DMS153 treated with DMSO at 0.1 percent for 48 hours (cell line): Measurements from ENCODE around the gene TLE4.
"Not testable (repeated sequence)": the region's sequence is repeated elsewhere in the genome, so short reads cannot be mapped to it uniquely, and the experiment has no call there.

Experiments used
- DNase-seq: peaks from one replicate; lab custom pipeline; 2025; ENCODE audit not compliant: unreplicated experiment; lab: John Stamatoyannopoulos, UW

The TLE4 gene

DNA sequence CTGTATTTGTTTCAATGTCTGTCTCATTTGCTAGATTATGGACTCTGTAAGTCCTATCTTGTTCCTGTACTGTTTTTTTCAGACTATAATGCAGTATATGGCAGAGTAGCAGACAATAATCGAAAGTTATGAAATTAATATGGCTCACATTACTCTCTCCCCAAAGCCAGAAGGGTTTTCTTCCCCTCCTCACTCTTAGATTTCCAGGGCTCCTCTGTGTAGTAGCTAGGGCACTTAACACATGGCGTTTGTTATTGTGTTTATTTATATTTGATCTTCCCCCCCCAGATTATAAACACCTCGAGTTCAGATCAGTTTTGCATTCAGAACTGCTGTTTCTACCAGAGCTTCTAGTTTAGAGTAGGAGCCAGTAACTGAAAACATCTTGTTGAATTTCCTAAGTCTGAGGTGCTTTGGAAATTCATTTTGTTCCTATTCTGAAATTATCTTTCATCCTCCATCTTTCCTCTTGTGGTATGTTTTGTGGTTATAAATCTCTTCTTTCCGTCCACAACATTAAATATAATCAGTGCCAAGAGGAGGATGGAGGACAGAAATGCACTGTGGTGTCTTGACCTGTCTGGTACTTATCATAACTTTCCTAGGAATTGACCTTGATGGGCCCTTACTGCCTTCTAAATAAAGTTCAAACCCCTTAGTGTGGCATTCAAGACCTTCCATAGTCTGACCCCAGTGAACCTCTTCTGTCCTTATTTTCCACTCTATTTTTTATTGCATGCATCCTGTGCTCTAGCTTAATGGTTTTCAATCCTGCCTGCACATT lies 27.0 kb downstream of the TLE4 start:
- no peak for DNase-seq

DNA sequence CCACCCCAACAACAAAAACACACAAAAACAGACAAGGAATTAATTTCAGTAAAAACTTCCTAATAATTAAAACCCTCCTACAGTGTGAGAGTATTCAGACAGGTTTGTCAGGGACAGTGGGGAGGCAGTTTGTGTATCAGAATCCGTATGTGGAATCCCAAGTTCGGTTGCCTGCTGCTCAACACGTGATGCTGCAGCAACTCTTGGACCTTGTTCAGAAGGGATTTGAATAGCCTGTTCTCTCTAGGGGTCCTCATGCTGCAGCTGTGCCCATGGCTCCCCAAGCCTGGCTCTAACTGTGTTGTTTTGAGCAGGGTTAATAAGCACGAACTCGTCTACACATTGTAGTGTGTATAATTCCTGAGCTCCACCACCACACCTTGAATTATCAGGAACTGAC lies 28.7 kb downstream of the TLE4 start:
- no peak for DNase-seq

DNA sequence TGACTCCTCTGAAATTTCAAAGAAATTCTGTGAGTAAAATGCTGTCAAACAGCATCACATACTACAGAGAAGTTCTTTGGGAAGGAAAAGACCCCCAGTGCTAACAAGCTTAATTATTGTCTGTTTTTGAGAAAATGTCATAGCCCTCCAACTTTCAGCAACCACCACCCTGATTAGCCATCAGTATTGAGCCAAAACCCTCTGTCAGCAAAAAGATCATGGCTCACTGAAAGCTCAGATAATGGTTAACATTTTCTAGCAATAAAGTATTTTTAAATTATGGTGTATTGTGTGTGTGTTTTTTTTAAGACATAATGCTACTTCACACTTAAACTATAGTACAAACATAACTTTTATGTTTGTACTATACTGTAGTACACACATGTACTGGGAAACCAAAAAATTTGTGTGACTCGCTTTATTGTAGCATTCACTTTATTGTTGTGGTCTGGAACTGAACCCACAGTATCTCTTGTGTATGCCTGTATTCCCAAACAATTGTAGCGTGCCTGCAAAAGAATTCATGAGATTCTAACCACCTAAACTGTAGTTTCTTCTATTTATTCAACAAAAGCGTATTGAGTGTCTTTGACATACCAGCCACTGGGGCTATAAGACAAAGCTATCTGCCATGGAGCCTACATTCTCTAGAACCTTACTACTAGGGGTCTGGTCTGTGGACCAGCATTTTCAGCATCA lies 31.6 kb downstream of the TLE4 start:
- no peak for DNase-seq

DNA sequence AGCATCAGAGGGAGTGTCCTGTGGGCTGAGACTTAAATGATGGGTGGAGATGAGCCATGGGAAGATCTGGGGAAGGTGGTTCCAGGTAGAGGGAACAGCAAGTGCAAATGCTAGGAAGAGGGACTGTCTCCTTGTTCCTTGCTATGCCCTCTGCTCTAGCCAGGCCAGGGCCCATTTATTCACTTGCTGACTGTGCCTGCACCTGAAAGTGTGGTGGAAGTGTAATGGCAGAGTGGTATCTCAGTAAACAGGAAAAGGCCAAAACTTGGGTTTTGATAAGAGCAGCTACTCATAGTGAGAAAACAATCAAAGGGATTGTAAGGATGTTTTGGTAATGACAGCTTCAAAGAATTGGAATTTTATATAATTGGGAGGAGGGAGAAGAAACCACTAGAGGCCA lies 32.4 kb downstream of the TLE4 start:
- no peak for DNase-seq

DNA sequence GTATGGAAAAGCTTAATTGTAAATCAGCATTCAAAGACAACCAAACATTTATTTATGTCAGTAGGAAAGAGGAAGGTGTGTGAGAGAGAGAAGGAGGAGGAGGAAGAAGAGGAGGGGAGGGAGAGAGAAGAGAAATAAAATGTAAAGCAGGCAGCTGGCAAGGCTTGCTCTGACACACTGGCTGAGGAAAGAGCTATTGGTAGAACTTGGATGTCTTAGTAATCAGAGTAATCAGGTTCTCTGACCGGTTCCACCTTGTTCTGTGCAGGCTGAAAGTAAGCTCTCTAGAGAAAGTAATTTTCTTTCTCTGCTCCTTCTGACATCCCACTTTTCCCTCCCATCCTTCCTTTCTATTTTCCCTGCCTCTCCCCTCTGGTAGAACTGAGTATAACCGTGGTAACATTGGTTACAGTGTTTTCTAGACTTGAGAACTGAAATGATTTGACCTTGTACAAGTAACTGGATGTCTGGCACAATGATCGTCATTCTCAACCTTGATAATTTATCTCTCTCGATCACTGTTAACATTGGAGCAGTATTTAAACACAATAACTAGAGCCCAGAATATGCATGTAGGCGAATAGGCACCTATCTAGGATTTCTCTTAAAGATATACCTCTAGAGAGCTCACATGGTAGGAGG lies 33.3 kb downstream of the TLE4 start:
- no peak for DNase-seq

DNA sequence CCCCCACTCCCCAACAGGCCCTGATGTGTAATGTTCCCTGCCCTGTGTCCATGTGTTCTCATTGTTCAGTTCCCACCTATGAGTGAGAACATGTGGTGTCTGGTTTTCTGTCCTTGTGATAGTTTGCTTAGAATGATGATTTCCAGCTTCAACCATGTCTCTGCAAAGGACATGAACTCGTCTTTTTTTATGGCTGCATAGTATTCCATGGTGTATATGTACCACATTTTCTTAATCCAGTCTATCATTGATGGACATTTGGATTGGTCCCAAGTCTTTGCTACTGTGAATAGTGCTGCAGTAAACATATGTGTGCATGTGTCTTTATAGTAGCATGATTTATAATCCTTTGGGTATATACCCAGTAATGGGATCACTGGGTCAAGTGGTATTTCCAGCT lies 34.8 kb downstream of the TLE4 start:
- DNase-seq: not testable (repeated sequence)

DNA sequence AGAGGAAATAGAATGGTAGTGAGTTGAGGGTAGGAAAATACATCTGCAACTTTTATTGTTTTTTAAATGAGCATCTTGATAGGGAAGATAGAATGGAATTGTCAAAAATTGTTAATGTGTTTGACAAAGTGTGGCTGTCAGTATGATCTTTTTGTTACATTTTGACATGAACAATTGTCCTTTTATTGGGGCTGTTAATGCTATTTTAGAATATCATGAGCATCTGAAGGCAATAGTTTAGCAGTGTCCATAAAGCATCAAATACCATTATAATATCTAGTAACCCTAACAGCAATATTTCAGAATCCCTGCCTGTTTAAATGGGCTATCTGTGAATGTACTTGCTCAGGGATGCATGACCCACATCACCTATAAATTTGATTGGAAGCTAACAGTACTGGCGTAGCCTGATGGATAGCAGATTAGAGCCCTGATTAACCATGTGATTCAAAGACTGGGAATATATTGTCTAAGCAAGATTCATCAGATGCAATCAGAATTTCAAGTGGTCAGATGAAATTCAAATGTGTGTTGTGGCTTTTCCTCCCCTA lies 37.8 kb downstream of the TLE4 start:
- no peak for DNase-seq

- DNase-seq: no peak
These were observed 38.4 kb downstream of the TLE4 start for GRCh38 chr9:79610019-79610631.

DNA sequence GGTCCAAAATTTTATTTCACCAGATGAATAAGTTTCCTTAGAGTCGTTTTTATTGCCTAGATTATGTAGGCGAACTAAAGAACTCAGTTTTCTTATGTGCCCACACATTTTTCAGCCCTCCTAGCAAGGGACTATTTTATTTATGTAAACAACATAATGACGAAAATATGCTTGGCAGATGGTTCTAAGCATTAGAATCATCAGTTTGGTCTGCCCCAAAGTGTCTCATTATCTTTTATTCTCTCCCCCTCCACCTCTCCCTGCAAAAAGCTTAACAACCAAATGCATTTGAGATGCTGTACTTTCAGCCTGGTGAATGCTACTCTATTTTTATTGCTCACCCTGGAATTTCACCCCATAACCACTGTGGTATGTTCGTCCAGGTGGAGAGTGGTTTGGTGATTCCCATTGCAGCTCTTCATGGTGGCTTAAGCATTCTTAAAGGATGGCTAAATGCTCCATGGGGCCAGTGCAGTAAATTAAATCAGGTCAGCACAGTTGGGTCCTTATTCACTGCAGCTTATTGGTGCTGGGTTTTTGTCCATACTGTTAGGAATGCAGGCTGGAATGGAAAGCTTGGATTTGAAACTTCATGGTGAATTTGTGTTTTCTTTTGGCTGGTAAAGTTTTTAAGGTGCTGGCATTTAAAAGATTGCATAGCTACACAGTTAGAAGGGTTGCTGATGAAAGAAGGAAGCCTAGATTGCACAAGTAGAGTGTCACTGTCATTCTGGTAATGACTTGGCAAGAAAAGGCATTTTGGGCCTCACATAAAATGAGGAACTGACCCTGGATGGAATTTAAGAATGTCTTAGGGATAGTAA lies 39.2 kb downstream of the TLE4 start:
- DNase-seq: no peak

DNA sequence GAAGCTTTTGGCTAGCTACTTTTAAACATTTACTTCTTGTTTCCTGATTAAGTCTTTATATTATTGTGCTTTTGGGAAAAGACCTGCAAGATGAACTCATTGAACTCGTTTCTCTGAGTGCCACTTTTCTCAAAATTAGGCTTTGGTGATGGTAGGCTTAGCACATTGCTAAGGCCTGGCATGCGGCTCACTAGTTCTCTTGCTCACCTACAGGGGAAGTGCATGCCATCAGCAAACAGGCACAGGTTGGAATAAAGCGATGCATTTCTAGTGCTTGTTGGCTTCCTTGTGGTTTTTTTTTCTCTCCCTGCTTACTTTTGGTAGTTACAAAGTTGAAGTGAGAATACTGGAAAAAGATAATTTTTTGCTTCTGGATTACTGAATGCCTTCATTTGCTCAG lies 41.4 kb downstream of the TLE4 start:
- DNase-seq: no peak

GRCh38 chr9:79615038-79615437 lies 43.3 kb downstream of the TLE4 start:
- DNase-seq: no peak

DNA sequence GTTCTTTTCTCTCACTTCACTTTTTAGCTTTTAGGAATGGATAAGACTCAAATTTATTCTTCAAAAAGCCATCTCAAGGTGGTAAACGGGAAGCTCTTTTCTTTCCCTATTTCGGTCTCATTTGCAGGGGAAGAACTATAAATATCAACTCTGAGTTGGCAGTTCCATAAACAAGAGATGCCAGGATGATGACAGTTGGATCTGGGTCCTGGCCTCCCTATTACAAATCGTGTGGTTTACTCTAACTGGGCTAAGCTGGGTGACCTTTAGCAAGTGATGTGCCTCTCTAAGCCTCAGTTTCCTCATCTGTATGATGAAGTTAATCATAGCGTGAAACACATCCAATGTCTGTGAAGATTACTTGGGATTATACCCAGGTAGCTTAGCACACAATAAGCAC lies 44.2 kb downstream of the TLE4 start:
- no peak for DNase-seq

DNA sequence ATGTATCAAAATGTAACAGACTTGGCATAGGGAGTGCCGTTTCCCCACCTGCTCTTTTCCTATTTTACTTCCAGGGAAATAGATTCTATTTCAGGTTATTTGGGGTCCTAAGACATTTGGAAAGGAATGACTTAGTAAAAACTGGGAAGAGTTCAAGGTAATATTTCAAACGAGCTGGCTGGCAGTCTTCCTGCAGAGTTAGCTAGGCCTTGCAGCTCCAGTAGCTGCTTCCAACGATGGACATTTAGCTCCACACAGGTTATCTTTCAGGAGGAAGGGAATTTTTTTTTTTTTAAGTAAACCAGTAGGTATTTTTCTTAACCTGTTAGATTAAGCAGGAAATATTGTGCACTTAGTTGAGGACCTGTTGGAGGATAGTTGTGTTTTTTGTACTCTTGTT lies 45.2 kb downstream of the TLE4 start:
- DNase-seq: no peak

GRCh38 chr9:79617395-79617794 lies 45.6 kb downstream of the TLE4 start:
- DNase-seq: no peak

- DNase-seq: no peak
These were observed 48.2 kb downstream of the TLE4 start for GRCh38 chr9:79619930-79620329.

GRCh38 chr9:79621916-79622575 lies 50.3 kb downstream of the TLE4 start:
- no peak for DNase-seq

- peak; percentile 61 for DNase-seq
These were observed 52.3 kb downstream of the TLE4 start for GRCh38 chr9:79623799-79624721.

DNA sequence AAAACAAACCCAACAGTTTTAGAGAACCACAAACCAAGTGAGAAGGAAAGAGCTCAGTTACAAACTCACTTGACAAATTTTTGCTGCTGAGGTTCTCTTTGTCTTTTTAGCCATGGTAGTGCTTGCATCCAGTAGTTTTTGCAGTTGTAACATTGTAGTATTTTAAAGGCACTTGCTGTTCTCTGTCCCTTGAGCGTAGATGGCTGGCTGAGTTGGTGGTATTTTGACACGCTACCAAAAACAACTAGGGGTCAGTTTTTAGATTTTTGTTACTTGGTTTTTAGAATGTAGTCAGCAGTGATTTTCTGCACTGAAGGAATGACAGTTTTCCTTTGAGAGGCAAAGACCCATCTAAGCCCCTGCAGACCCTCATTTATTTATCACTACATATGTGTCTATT lies 58.0 kb downstream of the TLE4 start:
- DNase-seq: no peak
